Measurements from ENCODE around the gene FILIP1.

DNA sequence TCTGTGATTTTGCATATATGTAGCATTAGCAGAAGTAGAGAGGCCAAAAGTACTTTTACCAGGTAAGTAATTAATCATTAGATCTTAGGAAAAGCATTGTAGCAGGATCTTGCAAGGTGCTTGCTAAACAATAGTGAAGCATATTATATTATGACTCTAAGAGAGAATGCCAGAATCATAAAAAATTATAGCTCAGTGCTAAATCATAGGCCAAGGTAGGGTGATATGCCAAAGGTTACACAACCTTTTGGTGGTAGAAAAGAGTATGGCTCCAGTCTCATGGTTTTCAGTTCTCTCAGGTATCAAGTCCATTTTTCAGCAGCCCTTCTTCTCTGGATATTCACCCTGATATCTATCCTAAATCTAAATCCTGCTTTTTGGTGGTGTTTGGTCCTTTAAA is 192.1 kb downstream of the FILIP1 start:
- TF ChIP-seq, protein P1, sequence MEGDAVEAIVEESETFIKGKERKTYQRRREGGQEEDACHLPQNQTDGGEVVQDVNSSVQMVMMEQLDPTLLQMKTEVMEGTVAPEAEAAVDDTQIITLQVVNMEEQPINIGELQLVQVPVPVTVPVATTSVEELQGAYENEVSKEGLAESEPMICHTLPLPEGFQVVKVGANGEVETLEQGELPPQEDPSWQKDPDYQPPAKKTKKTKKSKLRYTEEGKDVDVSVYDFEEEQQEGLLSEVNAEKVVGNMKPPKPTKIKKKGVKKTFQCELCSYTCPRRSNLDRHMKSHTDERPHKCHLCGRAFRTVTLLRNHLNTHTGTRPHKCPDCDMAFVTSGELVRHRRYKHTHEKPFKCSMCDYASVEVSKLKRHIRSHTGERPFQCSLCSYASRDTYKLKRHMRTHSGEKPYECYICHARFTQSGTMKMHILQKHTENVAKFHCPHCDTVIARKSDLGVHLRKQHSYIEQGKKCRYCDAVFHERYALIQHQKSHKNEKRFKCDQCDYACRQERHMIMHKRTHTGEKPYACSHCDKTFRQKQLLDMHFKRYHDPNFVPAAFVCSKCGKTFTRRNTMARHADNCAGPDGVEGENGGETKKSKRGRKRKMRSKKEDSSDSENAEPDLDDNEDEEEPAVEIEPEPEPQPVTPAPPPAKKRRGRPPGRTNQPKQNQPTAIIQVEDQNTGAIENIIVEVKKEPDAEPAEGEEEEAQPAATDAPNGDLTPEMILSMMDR (IDR thresholded peaks at IDR 0.05; ENCODE audit: insufficient read depth, low read length, poor library complexity, severe bottlenecking), result no peak
- TF ChIP-seq EZH2phosphoT487 (conservative IDR thresholded peaks at IDR 0.05; ENCODE audit: low read length), result no peak

Measured in SU-DHL-6 (cell line).